ENCODE data around the gene CFAP206. TPM values are rescaled to one million over a fixed set of nuclear protein-coding genes. Genes with fewer than 3 reads are reported as not detected.

CFAP206 gene
- total RNA-seq, 1 donor from 2014 or later: not detected

DNA sequence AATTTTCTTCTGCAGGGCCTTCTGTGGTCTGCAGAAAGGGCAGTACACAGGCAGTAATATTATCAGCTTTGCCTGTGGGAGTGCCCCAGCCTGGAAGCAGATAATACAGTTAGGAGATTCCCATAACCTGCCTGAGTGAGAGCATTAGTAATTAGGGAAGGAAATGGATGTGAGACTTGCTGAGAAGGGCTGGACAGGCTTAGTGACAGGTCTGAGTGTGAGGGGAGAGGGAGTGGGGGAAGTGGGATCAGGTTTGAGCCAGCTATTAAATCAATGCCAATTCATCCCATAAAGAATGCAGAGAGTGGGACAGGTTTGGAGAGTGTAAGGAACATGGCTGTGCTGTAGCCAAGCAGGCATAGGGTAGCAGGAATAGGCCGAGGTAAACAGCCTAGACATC lies 10.1 kb upstream of the CFAP206 start:
- Histone ChIP-seq H3K27ac (no peak overlapping the region), H3K4me1 (no peaks in the 10 kb centered on the region), H3K36me3 (no peaks in the 10 kb centered on the region), H3K4me3 (no peak overlapping the region), H3K9me3 (no peaks in the 10 kb centered on the region), H3K27me3 (no peaks in the 10 kb centered on the region)
- intact Hi-C loops (cut with DNase I): no loop called here
- DNase-seq (ENCODE audit: extremely low spot score in 2 of 2): no peak
- TF ChIP-seq POLR2AphosphoS5 (IDR thresholded peaks at IDR 0.05; ENCODE audit: insufficient read depth in 1 of 2, low read depth in 1 of 2) (no peak), POLR2A (IDR thresholded peaks at IDR 0.05) (no peak)
- TF ChIP-seq, protein P1, sequence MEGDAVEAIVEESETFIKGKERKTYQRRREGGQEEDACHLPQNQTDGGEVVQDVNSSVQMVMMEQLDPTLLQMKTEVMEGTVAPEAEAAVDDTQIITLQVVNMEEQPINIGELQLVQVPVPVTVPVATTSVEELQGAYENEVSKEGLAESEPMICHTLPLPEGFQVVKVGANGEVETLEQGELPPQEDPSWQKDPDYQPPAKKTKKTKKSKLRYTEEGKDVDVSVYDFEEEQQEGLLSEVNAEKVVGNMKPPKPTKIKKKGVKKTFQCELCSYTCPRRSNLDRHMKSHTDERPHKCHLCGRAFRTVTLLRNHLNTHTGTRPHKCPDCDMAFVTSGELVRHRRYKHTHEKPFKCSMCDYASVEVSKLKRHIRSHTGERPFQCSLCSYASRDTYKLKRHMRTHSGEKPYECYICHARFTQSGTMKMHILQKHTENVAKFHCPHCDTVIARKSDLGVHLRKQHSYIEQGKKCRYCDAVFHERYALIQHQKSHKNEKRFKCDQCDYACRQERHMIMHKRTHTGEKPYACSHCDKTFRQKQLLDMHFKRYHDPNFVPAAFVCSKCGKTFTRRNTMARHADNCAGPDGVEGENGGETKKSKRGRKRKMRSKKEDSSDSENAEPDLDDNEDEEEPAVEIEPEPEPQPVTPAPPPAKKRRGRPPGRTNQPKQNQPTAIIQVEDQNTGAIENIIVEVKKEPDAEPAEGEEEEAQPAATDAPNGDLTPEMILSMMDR (IDR thresholded peaks at IDR 0.05): no peak

DNA sequence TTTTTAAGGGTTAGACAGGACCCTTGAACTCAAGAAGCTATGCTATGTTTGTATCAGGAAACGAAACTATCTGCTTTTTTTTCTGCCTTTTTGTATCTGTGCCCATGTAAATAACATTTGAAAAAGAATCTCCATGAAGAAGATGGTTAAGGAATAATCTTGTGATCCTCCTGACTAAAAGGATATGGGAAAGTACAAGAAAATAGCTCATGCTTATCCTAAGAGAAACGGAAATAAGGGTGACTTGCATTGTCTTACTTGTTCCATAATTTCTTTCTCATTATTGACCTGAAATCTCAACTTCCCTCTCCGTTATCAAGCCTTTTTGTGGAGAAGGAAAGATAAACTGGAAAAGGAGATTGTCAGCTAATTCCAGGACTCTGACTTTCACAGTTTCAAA lies 5.9 kb upstream of the CFAP206 start:
- Histone ChIP-seq H3K4me3 (no peak overlapping the region), H3K9me3 (no peaks in the 10 kb centered on the region), H3K27ac (no peak overlapping the region), H3K27me3 (no peaks in the 10 kb centered on the region), H3K4me1 (no peaks in the 10 kb centered on the region), H3K36me3 (no peaks in the 10 kb centered on the region)
- TF ChIP-seq POLR2A (IDR thresholded peaks at IDR 0.05) (no peak), POLR2AphosphoS5 (IDR thresholded peaks at IDR 0.05; ENCODE audit: insufficient read depth in 1 of 2, low read depth in 1 of 2) (no peak)
- TF ChIP-seq, protein P1 (IDR thresholded peaks at IDR 0.05): no peak
- no peak for DNase-seq (ENCODE audit: extremely low spot score in 2 of 2)
- intact Hi-C loops (cut with DNase I): no loop called here

DNA sequence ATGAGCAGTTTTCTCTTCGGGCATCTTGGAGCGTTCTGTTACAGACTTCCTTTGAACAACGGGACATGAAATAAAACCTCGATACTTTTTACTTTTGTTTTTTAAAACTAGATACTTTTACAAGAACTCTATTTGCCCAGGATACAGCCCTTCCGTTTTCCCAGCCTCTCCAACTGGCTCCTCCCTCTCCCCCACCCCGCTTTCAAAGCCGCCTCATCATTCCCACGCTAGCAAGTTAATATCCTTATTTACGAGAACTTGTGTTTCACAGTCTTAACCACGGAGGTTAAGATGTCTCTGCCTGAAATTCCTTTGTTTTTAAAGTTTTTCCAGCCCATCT lies 241 bp upstream of the CFAP206 start:
- H3K4me1 ChIP-seq: peaks cover 5% of the 10 kb centered on the region
- no peak for DNase-seq (ENCODE audit: extremely low spot score in 2 of 2)
- H3K27me3 ChIP-seq: no peaks in the 10 kb centered on the region
- H3K27ac ChIP-seq: peak overlapping the region; percentile 88
- H3K9me3 ChIP-seq: no peaks in the 10 kb centered on the region
- peak overlapping the region; percentile 86 to 90 for H3K4me3 ChIP-seq
- intact Hi-C loops (cut with DNase I): no loop called here
- no peaks in the 10 kb centered on the region for H3K36me3 ChIP-seq
- TF ChIP-seq POLR2A (IDR thresholded peaks at IDR 0.05): no peak
- TF ChIP-seq, protein P1 (IDR thresholded peaks at IDR 0.05): no peak
- TF ChIP-seq POLR2AphosphoS5 (IDR thresholded peaks at IDR 0.05; ENCODE audit: insufficient read depth in 1 of 2, low read depth in 1 of 2): no peak

DNA sequence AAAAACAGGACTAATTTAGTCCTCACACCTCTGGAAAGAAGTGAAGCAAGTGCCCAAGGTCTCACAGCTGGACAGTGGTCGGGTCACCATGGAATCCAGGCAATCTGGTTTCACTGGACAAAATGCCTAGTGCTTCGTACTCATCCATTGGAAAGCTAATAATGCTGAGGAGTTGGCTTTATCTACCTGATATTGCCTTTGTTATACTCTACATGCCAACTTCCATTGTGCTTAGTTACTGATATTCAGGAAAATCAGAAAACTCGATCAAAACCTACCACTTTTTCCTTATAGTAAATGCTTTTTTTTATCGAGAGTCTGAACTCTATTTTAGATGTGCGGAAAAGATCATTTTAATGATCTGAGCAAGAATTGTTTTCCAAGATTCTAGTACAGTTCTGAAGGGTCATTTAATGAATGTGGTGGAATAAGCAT lies 966 bp downstream of the CFAP206 start:
- TF ChIP-seq POLR2AphosphoS5 (IDR thresholded peaks at IDR 0.05; ENCODE audit: insufficient read depth in 1 of 2, low read depth in 1 of 2) (no peak), POLR2A (IDR thresholded peaks at IDR 0.05) (no peak)
- TF ChIP-seq, protein P1 (IDR thresholded peaks at IDR 0.05): no peak

DNA sequence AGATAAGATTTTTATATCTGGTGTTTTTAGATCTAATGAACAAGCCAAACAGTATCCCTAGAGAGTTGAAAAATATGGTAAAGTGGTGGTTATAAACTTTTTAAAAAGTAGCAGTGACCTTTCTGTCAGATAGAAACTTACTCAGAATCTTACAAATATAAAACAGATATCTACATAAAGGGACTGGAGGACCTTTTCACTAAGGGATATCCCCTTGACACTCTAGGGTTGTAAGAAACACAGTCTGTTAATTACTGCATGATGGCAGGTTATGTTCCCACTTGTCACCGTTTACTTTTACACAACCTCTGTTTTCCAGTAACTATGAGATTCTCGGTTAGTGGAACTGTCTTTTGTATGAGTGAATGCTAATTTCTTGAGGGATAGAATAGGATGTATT lies 11.5 kb downstream of the CFAP206 start:
- no peaks in the 10 kb centered on the region for H3K9me3 ChIP-seq
- H3K27ac ChIP-seq: no peak overlapping the region
- H3K27me3 ChIP-seq: no peaks in the 10 kb centered on the region
- no peaks in the 10 kb centered on the region for H3K4me1 ChIP-seq
- intact Hi-C loops (cut with DNase I): no loop called here
- no peak for DNase-seq (ENCODE audit: extremely low spot score in 2 of 2)
- H3K4me3 ChIP-seq: no peak overlapping the region
- TF ChIP-seq POLR2AphosphoS5 (IDR thresholded peaks at IDR 0.05; ENCODE audit: insufficient read depth in 1 of 2, low read depth in 1 of 2) (no peak), POLR2A (IDR thresholded peaks at IDR 0.05) (no peak)
- TF ChIP-seq, protein P1 (IDR thresholded peaks at IDR 0.05): no peak
- H3K36me3 ChIP-seq: no peaks in the 10 kb centered on the region

More for the DNA sequence above, 966 bp downstream of the CFAP206 start:
- peak overlapping the region; percentile 88 for H3K27ac ChIP-seq
- no peak for DNase-seq (ENCODE audit: extremely low spot score in 2 of 2)
- H3K4me3 ChIP-seq: peak overlapping the region; percentile 86 to 90
- no peaks in the 10 kb centered on the region for H3K36me3 ChIP-seq
- peaks cover 5% of the 10 kb centered on the region for H3K4me1 ChIP-seq
- intact Hi-C loops (cut with DNase I): no loop called here
- H3K27me3 ChIP-seq: no peaks in the 10 kb centered on the region
- no peaks in the 10 kb centered on the region for H3K9me3 ChIP-seq

Data from vagina (tissue), 2 donors.